Measurements from ENCODE around the gene BTRC. TPM values are rescaled to one million over a fixed set of nuclear protein-coding genes. Genes with fewer than 3 reads are reported as not detected.
"Not testable (repeated sequence)": the region's sequence is repeated elsewhere in the genome, so short reads cannot be mapped to it uniquely, and the experiment has no call there.

The BTRC gene
- total and polyA plus RNA-seq, 2 experiments from 2014 or later = 8.4 to 11.4 TPM

DNA sequence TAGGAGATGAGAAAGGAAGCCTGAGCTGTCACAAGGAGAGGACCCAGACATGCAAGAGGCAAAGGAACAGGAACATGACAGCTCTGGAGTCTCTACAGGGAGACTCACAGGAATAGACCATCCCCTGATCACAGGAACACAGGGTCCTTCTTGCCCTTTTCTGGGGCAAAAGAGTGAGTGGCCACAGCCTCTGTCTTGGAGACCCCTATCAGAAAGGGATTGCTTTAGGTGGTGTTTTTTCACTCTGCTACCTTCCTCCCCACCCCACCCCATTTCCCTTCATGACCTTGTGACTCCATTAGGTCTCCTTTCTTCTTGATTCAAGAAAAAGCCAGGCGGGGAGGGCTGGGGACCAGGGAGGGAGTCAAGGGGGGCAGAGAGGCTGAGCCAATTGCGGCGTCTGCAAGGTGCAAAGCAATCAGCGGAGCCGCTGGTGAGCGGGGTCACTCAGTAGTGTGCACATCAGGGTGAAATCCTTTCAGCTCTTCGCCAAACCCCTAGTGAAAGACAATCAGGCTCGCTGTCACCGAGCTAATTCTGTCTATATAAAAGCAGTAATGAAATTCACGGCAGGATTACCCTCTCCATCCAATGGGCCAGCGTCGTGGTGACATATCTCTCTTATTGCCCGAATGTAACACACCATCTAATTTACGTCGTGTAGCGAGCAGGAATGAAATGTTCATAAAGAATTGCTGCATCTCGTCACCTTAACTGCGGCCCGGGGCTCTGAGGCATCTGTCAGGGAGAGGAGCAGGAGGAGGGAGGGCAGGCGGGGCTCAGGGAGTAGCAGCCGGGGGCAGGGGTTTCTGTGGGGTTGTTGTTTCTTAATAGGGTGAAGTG, 31.5 kb upstream of the BTRC start:
- no peaks in the 10 kb centered on the region for H3F3A ChIP-seq (ENCODE audit: insufficient read depth)
- H3K79me2 ChIP-seq (ENCODE audit: insufficient read depth) = no peaks in the 10 kb centered on the region
- no peak overlapping the region for H3K9ac ChIP-seq
- H3K27me3 ChIP-seq (replicated peaks; ENCODE audit: insufficient read depth) = peaks cover 49% of the 10 kb centered on the region
- in situ Hi-C loops (cut with MboI) = no loop called here
- TF ChIP-seq EZH2 (IDR thresholded peaks at IDR 0.05; ENCODE audit: insufficient read depth, poor library complexity, severe bottlenecking) (no peak), EZH2phosphoT487 (IDR thresholded peaks at IDR 0.05; ENCODE audit: insufficient read depth, low read depth) (no peak)
- H4K20me1 ChIP-seq (ENCODE audit: insufficient read depth) = no peaks in the 10 kb centered on the region
- H3K9me3 ChIP-seq (ENCODE audit: low read depth) = no peaks in the 10 kb centered on the region
- H3K4me1 ChIP-seq (ENCODE audit: insufficient read depth) = no peaks in the 10 kb centered on the region
- no peaks in the 10 kb centered on the region for H3K36me3 ChIP-seq (ENCODE audit: low read depth)
- no peak overlapping the region for H3K4me3 ChIP-seq
- no peak overlapping the region for H3K4me2 ChIP-seq (ENCODE audit: unreplicated experiment)
- DNase-seq = no peak
- H2AFZ ChIP-seq = no peak overlapping the region
- WGBS, 2 experiments (ENCODE audit: low coverage in 1 of 2, low lambda C conversion rate in 2 of 2, missing lambda C conversion rate in 2 of 2) = 56 to 60% methylated on average over 20 to 21 of the region's 21 CpGs
- H3K27ac ChIP-seq = no peak overlapping the region
- no peaks in the 10 kb centered on the region for H3K9me2 ChIP-seq (ENCODE audit: insufficient read depth)

DNA sequence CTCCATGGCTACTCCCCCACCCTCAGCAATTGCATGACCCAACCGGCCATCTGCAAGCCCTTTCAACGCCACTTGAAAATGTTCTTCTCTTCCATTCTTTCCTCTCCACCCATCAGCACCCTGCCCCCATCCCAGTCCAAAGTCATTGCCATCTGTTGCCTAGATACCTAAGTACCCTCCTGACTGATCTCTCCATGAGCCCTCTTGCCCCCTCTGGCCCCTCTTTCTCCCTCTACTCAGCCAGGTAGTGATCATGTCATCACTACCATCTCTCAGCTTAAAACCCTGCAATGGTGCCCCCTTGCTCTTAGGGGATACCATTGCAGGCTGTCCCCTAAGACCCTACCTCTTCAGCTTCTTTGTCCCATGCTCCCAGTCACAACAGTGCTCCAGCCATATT, 30.5 kb upstream of the BTRC start:
- no peaks in the 10 kb centered on the region for H3K4me1 ChIP-seq (ENCODE audit: insufficient read depth)
- H3K9ac ChIP-seq = no peak overlapping the region
- no peak overlapping the region for H2AFZ ChIP-seq
- H3K4me2 ChIP-seq (ENCODE audit: unreplicated experiment) = no peak overlapping the region
- H3K27me3 ChIP-seq (replicated peaks; ENCODE audit: insufficient read depth) = peaks cover 49% of the 10 kb centered on the region
- H3K79me2 ChIP-seq (ENCODE audit: insufficient read depth) = no peaks in the 10 kb centered on the region
- no peak overlapping the region for H3K4me3 ChIP-seq
- no peaks in the 10 kb centered on the region for H3F3A ChIP-seq (ENCODE audit: insufficient read depth)
- no peaks in the 10 kb centered on the region for H3K9me3 ChIP-seq (ENCODE audit: low read depth)
- no peak for DNase-seq
- H4K20me1 ChIP-seq (ENCODE audit: insufficient read depth) = no peaks in the 10 kb centered on the region
- no peak for TF ChIP-seq EZH2 (IDR thresholded peaks at IDR 0.05; ENCODE audit: insufficient read depth, poor library complexity, severe bottlenecking)
- no peak for TF ChIP-seq EZH2phosphoT487 (IDR thresholded peaks at IDR 0.05; ENCODE audit: insufficient read depth, low read depth)
- H3K9me2 ChIP-seq (ENCODE audit: insufficient read depth) = no peaks in the 10 kb centered on the region
- in situ Hi-C loops (cut with MboI) = no loop called here
- no peak overlapping the region for H3K27ac ChIP-seq
- WGBS, 2 experiments (ENCODE audit: low coverage in 1 of 2, low lambda C conversion rate in 2 of 2, missing lambda C conversion rate in 2 of 2) = 44 to 57% methylated on average over 2 of the region's 2 CpGs
- H3K36me3 ChIP-seq (ENCODE audit: low read depth) = no peaks in the 10 kb centered on the region

DNA sequence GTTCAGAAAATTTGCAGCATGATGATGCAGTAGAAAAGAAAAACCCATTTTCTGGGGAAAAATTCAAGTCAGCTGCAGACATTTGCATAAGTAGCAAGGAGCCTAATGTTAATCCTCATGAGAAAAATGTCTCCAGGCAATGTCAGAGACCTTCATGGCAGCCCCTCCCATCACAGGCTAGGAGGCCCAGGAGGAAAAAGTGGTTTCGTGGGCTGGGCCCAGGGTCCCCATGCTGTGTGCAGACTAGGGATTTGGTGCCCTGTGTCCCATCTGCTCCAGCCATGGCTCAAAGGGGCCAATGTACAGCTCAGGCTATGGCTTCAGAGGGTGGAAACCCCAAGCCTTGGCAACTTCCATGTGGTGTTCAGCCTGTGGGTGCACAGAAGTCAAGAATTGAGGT, 26.5 kb upstream of the BTRC start:
- H3K9me3 ChIP-seq (ENCODE audit: low read depth); DNase-seq: not testable (repeated sequence)
- WGBS, 2 experiments (ENCODE audit: low coverage in 1 of 2, low lambda C conversion rate in 2 of 2, missing lambda C conversion rate in 2 of 2) = 32 to 42% methylated on average over 1 of the region's 1 CpG

DNA sequence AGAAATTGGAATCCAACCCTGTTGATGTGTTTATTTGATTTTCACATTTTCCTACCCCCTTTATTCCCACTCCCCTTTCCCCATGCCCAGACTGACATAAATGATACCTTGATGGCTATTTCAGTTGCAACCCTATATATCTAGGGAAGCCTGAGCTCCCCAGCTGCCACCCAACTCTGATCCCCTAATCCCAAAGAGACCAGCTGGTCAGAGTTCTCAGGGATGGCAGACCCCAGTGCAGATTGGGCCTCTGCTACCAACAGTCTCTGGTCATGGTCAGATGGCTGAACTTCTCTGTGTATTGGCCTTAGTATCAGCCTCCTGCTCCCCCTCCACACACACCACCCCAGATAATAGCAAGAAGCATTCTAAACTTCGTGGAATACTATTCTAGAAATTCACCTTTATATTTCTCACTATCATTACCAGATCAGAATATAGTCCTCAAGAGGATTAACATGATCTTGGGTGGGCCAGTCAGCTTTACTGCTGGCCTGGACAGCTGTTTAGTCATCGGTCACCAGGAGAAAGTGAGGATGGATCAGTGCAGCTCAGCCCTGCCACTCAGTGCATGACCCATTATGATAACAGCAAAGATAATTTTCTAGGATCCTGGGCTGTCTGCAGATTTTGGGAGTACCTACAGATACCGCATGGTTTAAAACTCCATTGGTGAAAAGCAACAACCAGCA, 24.5 kb upstream of the BTRC start:
- no peak for TF ChIP-seq EZH2 (IDR thresholded peaks at IDR 0.05; ENCODE audit: insufficient read depth, poor library complexity, severe bottlenecking)
- TF ChIP-seq EZH2phosphoT487 (IDR thresholded peaks at IDR 0.05; ENCODE audit: insufficient read depth, low read depth) = no peak
- no peaks in the 10 kb centered on the region for H3K9me3 ChIP-seq (ENCODE audit: low read depth)
- no peaks in the 10 kb centered on the region for H3F3A ChIP-seq (ENCODE audit: insufficient read depth)
- H3K79me2 ChIP-seq (ENCODE audit: insufficient read depth) = no peaks in the 10 kb centered on the region
- in situ Hi-C loops (cut with MboI) = no loop called here
- no peak overlapping the region for H3K4me2 ChIP-seq (ENCODE audit: unreplicated experiment)
- no peaks in the 10 kb centered on the region for H3K9me2 ChIP-seq (ENCODE audit: insufficient read depth)
- no peak for DNase-seq
- H2AFZ ChIP-seq = no peak overlapping the region
- no peak overlapping the region for H3K4me3 ChIP-seq
- no peak overlapping the region for H3K9ac ChIP-seq
- H4K20me1 ChIP-seq (ENCODE audit: insufficient read depth) = no peaks in the 10 kb centered on the region
- no peak overlapping the region for H3K27ac ChIP-seq
- H3K36me3 ChIP-seq (ENCODE audit: low read depth) = no peaks in the 10 kb centered on the region
- peaks cover 47% of the 10 kb centered on the region for H3K27me3 ChIP-seq (replicated peaks; ENCODE audit: insufficient read depth)
- no peaks in the 10 kb centered on the region for H3K4me1 ChIP-seq (ENCODE audit: insufficient read depth)
- 67 to 68% methylated on average over 3 of the region's 3 CpGs for WGBS, 2 experiments (ENCODE audit: low coverage in 1 of 2, low lambda C conversion rate in 2 of 2, missing lambda C conversion rate in 2 of 2)

More for the DNA sequence above, 26.5 kb upstream of the BTRC start:
- H4K20me1 ChIP-seq (ENCODE audit: insufficient read depth); H3K27ac ChIP-seq; in situ Hi-C loops (cut with MboI); H3K9ac ChIP-seq; H3F3A ChIP-seq (ENCODE audit: insufficient read depth); H3K4me1 ChIP-seq (ENCODE audit: insufficient read depth); H3K9me2 ChIP-seq (ENCODE audit: insufficient read depth); H3K4me3 ChIP-seq; H3K36me3 ChIP-seq (ENCODE audit: low read depth); H3K79me2 ChIP-seq (ENCODE audit: insufficient read depth); H2AFZ ChIP-seq; H3K4me2 ChIP-seq (ENCODE audit: unreplicated experiment): not testable (repeated sequence)
- H3K27me3 ChIP-seq (replicated peaks; ENCODE audit: insufficient read depth) = peaks cover 55% of the 10 kb centered on the region
